GM10248 (cell line): Measurements from ENCODE around the gene DNAH1.

ENCODE experiments used
- CTCF ChIA-PET: fragments of 300-600 bp; sonication (Branson Sonifier 250); formaldehyde crosslinking; extraction: SDS; loops from one replicate; lab custom pipeline; 2021; ENCODE audit warnings: antibody characterized with exemption; lab: Yijun Ruan, JAX
- POLR2A ChIA-PET: fragments of 350-650 bp; sonication (Branson Sonifier 250); formaldehyde crosslinking; extraction: SDS; loops from one replicate; lab custom pipeline; 2020; ENCODE audit warnings: antibody characterized with exemption; lab: Yijun Ruan, JAX
- DNase-seq: peaks from one replicate; pipeline ENCODE4 v3.0.0; 2012; ENCODE audit errors: extremely low spot score
- TF ChIP-seq, protein P1 (sequence below): IDR thresholded peaks from 2 replicates; pipeline ENCODE4 v1.5.1; 2012; ENCODE audit warnings: mild to moderate bottlenecking, low read depth; ENCODE audit errors: extremely low read depth, missing control alignments, control extremely low read depth

Gene DNAH1

DNA sequence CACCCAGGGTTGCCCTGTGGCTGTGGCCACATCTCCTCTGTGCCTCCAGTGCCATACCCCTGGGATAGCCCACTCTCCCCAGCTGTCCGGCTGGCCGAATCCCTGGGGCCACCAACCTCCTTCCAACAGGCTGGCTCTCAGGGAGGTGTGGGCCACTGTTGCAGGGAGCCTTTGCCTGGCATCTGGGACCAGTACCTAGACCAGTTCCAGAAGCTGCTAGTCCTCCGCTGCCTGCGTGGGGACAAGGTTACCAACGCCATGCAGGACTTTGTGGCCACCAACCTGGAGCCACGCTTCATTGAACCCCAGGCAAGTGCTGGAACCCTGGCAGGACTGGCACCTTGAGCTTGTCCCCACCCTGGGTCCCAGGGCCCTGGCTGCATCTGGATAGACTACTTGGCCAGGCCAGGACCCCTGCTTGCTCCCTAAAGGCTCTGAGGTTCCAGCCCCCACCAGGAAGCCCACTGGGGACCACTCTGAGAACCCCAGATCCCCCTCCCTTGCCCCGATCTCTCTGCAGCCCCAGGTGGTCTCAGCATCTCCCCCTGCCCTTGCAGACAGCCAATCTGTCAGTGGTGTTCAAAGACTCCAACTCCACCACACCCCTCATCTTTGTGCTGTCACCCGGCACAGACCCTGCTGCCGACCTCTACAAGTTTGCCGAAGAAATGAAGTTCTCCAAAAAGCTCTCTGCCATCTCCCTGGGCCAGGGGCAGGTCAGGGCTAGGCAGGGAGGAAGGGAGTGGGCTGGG is 78.8 kb downstream of the DNAH1 start:
- DNase-seq, result no peak
- POLR2A ChIA-PET, result no interaction called here
- CTCF ChIA-PET, result interaction anchor here (1.4 kb wide), 1 partner anchor 10 kb away, joined by 6 read pairs; no protein-coding TSS in a partner anchor
- TF ChIP-seq, protein P1, sequence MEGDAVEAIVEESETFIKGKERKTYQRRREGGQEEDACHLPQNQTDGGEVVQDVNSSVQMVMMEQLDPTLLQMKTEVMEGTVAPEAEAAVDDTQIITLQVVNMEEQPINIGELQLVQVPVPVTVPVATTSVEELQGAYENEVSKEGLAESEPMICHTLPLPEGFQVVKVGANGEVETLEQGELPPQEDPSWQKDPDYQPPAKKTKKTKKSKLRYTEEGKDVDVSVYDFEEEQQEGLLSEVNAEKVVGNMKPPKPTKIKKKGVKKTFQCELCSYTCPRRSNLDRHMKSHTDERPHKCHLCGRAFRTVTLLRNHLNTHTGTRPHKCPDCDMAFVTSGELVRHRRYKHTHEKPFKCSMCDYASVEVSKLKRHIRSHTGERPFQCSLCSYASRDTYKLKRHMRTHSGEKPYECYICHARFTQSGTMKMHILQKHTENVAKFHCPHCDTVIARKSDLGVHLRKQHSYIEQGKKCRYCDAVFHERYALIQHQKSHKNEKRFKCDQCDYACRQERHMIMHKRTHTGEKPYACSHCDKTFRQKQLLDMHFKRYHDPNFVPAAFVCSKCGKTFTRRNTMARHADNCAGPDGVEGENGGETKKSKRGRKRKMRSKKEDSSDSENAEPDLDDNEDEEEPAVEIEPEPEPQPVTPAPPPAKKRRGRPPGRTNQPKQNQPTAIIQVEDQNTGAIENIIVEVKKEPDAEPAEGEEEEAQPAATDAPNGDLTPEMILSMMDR, result no peak

DNA sequence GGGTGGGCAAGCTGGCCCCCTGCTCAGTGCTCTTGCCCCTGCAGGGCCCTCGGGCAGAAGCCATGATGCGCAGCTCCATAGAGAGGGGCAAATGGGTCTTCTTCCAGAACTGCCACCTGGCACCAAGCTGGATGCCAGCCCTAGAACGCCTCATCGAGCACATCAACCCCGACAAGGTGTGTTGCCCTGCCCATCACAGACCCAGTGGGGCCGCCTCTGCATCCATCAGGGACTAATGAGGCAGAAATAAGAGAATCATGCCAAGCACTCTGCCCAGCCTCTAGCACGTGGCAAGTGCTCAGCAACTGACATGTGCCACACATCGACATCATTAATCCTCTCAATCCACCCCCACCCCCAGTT is 79.4 kb downstream of the DNAH1 start:
- DNase-seq, result no peak
- ChIA-PET POLR2A (no interaction called here), CTCF (interaction anchor here (1.0 to 1.4 kb wide), 2 partner anchors 10 kb away, joined by 3 to 6 read pairs; no protein-coding TSS in a partner anchor)
- TF ChIP-seq, protein P1, result no peak

DNA sequence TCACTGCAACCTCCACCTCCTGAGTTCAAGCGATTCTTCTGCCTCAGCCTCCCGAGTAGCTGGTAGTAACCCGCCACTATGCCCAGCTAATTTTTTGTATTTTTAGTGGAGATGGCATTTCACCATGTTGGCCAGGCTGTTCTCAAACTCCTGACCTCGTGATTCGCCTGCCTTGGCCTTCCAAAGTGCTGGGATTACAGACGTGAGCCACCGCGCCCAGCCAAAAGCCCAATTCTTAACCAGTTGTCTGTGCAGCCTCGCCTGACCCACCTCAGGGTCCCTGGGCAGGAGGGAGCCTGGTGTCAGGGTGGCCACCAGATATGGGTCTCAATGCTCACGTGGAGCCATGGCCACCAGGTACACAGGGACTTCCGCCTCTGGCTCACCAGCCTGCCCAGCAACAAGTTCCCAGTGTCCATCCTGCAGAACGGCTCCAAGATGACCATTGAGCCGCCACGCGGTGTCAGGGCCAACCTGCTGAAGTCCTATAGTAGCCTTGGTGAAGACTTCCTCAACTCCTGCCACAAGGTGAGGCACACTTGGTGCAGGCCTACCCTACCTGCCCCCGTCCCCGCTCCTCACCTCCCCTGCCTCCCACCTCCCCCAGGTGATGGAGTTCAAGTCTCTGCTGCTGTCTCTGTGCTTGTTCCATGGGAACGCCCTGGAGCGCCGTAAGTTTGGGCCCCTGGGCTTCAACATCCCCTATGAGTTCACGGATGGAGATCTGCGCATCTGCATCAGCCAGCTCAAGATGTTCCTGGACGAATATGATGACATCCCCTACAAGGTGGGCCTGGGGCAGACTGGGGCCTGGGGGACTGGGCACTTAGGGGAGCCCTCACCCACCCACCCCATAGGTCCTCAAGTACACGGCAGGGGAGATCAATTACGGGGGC is 80.1 kb downstream of the DNAH1 start:
- TF ChIP-seq, protein P1, result no peak
- no peak for DNase-seq
- ChIA-PET POLR2A (no interaction called here), CTCF (interaction anchor here (1.0 to 1.4 kb wide), 3 partner anchors 9 to 57 kb away, joined by 3 to 6 read pairs (median 4); no protein-coding TSS in a partner anchor)

DNA sequence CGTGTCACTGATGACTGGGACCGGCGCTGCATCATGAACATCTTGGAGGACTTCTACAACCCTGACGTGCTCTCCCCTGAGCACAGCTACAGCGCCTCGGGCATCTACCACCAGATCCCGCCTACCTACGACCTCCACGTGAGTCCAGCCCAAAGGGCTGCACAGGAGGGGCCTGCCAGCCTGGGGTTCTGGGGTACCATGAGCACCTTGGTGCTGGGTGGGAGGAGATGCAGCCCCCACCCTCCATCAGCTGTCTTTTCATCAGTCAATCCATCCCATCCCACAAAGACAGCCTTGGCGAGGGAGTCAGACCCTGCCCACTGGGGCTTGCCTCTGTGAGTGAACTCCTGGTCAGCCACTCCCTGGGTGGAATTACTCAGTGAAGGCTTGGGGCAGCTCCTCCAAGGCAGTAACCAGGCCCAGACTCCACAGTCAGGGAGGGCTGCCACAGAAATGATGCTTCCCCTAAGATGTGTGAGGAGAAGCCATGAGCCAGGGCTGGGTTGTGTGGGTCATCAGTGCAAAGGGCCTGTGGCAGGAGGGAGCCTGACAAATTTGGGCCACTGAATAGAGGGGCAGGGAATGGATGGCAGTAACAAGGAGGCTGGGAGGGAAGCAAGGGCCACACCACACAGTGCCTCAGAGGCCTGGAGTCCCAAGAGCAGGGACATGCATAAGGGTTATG is 80.9 kb downstream of the DNAH1 start:
- ChIA-PET POLR2A (no interaction called here), CTCF (interaction anchor here (1.4 kb wide), 1 partner anchor 58 kb away, joined by 4 read pairs; no protein-coding TSS in a partner anchor)
- TF ChIP-seq, protein P1, result no peak
- DNase-seq, result no peak

DNA sequence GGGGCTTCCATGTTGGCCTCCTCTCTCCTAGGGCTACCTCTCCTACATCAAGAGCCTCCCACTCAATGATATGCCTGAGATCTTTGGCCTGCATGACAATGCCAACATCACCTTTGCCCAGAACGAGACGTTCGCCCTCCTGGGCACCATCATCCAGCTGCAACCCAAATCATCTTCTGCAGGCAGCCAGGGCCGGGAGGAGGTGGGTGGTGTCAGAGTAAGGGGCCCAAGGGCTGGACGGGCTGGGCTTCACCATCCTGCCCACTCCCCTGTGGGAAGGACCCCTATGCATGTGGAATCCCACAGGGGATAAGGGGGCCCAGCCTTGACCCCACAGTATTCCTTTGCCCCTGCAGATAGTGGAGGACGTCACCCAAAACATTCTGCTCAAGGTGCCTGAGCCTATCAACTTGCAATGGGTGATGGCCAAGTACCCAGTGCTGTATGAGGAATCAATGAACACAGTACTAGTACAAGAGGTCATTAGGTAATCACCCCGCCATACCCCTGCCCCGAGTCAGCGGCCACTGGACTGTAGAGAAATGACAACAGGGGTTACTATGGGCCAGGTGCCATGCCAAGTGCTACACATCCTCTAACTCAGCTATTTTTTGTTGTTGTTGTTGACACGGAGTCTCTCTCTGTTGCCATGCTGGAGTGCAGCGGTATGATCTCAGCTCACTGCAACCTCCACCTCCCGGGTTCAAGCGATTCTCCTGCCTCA is 81.7 kb downstream of the DNAH1 start:
- no peak for DNase-seq
- ChIA-PET CTCF (interaction anchor here (1.2 to 2.0 kb wide), 2 partner anchors 48 to 58 kb away, joined by 3 to 6 read pairs; no protein-coding TSS in a partner anchor), POLR2A (no interaction called here)

More for the DNA sequence above, 81.7 kb downstream of the DNAH1 start:
- TF ChIP-seq, protein P1, result no peak
